Measurements from ENCODE around the gene RBM4. TPM values are rescaled to one million over a fixed set of nuclear protein-coding genes. Genes with fewer than 3 reads are reported as not detected.

RBM4 gene
- total and polyA plus RNA-seq, 2 of the 13 experiments (the other 11 are each of a cell fraction or from before 2014, with no cell fraction given) = 126 to 136 TPM

- TF ChIP-seq ZFP82 (CRISPR knock-in tag; IDR thresholded peaks at IDR 0.05; ENCODE audit: borderline replicate concordance) (no peak), NFE2L1 (CRISPR knock-in tag; IDR thresholded peaks at IDR 0.05; ENCODE audit: borderline replicate concordance) (no peak), CENPT (CRISPR knock-in tag; IDR thresholded peaks at IDR 0.05; ENCODE audit: low read depth) (no peak), MTF2 (CRISPR knock-in tag; IDR thresholded peaks at IDR 0.05; ENCODE audit: borderline replicate concordance) (no peak), ZNF800 (CRISPR knock-in tag; IDR thresholded peaks at IDR 0.05) (no peak), ZNF530 (CRISPR knock-in tag; IDR thresholded peaks at IDR 0.05; ENCODE audit: low read depth) (no peak), POGK (CRISPR knock-in tag; conservative IDR thresholded peaks at IDR 0.05) (no peak), ZNF510 (CRISPR knock-in tag; IDR thresholded peaks at IDR 0.05; ENCODE audit: low read depth) (no peak), MATR3 (CRISPR knock-in tag; IDR thresholded peaks at IDR 0.05) (no peak), ZGPAT (CRISPR knock-in tag; IDR thresholded peaks at IDR 0.05) (no peak), JUN (CRISPR knock-in tag; IDR thresholded peaks at IDR 0.05) (no peak), HNF4A (CRISPR knock-in tag; IDR thresholded peaks at IDR 0.05) (peak; percentile 81), HNF1A (IDR thresholded peaks at IDR 0.05; ENCODE audit: low read depth) (no peak), HNF1A (CRISPR knock-in tag; IDR thresholded peaks at IDR 0.05; ENCODE audit: borderline replicate concordance) (no peak), SMC3 (IDR thresholded peaks at IDR 0.05; ENCODE audit: low read length) (no peak), CREB1 (IDR thresholded peaks at IDR 0.05) (no peak), CREB1 (CRISPR knock-in tag; IDR thresholded peaks at IDR 0.05) (peak; percentile 41; the same call in 1 of the 2 replicates), ZNF281 (CRISPR knock-in tag; IDR thresholded peaks at IDR 0.05; ENCODE audit: borderline replicate concordance) (no peak), HMG20A (CRISPR knock-in tag; IDR thresholded peaks at IDR 0.05; ENCODE audit: borderline replicate concordance) (no peak), ZNF331 (CRISPR knock-in tag; IDR thresholded peaks at IDR 0.05) (no peak)
These were observed 47.3 kb upstream of the RBM4 start (continued) for GRCh38 chr11:66591175-66591574.

Measured in HepG2 (cell line).